Stimulated activated CD4-positive, alpha-beta T cell treated with anti-CD3 and anti-CD28 coated beads, Interleukin-1b, Interleukin-23, amount 100 ng/mL, for 24 hours (primary cell): Measurements from ENCODE around the gene CUBN.

Experiments used
- DNase-seq, 4 experiments: peaks; one replicate each; pipeline ENCODE4 v3.0.0-alpha.2; 2020; ENCODE audit warnings: low read depth in 4 of 4, low spot score in 1 of 4

CUBN gene

DNA sequence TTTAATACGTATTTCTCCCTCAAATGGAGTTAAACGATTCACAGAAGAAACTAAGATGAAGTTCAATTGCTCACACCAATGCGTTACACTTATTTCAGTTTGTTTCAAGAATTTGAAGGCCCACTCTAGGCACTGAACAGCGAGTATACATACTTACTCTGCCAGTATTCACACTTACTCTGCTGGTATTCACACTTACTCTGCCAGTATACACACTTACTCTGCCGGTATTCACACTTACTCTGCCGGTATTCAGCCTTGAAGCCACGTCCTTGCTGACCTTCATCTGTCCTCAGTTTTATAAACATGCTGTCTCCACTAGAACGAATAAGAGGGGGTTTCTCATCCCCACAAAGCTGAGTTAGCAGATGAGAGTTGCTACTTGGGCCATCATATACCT, 86.0 kb downstream of the CUBN start:
- no peak for DNase-seq

DNA sequence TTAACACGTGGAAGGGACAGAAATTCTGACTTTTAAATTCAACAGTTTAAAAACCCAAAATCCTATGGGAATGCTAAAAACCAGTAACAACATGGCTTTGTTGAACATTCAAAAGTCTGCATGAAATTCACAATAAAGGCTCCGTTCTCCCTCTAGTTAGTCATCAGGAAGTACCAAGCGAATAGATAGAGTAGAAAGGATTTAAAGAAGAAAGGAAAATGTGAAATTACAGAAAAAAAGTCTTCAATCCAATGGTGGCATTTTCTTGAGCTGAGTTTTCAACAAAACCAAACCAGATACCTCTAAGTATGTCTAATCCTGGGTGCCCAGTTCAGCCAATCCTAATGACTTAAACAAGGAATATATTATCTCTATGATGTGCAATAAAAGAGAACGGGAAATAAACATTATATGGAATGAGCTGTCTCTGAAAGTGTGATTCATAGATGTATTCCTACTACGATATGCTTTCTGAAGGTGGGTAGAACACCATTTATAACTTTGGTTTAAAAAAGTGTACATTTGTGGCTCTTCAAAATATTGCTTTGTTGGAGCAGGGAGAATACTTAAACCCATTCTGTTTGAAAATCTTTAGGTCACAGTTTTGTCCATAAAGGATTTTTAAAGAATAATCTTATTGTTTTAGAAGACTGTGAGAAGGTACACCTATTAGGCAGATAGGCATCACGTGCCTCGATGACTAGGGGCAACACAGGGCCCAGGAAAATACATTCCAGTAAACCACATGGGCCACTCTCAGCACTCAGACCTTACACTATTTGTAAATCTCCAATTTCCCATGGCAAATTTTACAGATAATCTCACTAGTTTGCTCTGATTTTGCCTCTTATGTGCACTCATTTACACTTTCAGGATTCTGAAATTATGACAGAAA, 87.7 kb downstream of the CUBN start:
- DNase-seq: no peak

DNA sequence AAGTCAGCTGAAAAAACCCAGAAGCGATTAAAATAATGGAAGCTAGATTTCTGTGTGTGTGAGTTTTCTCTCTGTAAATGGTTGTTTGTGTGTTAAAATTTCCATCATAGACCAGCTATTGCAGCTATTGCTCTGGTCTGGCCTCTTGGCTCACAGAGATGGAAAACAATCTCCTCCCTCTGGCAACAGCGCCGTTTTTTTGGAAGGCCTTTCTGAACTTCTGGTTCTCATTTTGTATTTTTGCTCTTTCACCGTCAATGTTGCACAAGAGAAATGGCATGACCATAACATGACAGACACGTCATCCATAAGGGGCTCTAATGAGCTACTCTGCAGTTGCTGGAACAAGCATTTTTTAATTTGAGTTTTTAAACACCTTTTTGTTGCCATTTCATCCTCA, 91.0 kb downstream of the CUBN start:
- no peak for DNase-seq

DNA sequence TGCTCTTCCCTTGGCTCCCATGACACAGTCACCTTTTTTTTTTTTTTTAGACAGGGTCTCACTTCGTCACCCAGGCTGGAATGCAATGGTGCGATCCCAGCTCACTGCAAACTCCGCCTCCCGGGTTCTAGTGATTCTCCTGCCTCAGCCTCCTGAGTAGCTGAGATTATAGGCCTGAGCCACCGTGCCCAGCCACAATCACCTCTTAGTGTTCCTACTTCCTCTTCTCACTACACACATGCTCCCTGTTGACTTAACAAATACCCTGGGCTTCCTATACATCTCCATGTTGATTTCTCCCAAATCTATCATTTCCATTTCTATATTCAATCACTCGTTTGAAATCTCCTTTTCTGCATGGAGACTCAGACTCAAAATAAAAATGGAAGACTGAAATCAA, 91.7 kb downstream of the CUBN start:
- no peak for DNase-seq

DNA sequence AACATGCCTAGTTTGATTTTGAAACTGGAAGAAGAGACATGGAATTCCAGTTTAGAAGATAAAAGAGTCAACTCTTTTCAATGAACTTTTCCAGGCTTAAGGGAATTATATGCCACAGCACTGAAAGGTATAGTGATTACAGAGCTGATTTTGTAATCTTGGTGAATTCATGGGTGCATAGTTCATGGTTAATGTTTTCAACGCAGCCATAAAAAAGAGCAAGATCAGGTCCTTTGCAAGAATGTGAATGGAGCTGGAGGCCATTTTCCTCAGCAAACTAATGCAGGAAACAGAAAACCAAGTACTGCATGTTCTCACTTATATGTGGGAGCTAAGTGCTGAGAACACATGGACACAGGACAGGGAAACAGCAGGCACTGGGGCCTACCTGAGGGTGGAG, 94.2 kb downstream of the CUBN start:
- no peak for DNase-seq

DNA sequence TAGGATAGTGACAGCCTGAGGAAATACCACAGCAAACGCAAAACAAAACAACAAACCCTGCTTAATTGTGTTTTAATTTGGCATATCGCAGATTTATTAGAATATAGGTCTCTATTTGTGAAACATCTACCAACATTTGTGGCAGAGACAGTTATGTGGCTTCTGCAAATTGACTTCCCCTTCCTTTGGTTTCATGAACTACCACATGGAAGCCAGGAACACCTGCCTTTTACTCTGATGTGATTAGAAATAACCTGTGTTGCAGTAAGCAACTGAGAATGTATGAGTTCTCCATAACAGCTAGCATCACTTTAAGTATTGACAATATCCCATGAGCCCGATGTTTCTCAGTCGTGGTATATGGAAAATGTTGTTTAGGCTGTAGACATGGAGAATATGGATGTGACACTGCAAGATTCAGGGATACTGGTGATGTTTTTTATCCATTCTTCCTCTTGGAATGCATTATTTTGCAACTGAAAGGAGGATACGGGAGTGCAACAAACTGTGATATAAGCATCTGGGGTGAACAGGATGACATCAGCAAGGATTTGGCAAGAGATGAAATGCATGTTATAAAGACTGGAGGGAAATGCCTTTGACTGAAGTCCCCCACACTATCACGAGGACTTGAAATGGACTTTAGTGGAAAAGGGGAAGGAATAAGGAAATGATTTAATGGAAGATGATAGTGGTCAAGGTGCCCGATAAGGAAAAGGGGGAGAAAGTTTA, 95.9 kb downstream of the CUBN start:
- DNase-seq: no peak

DNA sequence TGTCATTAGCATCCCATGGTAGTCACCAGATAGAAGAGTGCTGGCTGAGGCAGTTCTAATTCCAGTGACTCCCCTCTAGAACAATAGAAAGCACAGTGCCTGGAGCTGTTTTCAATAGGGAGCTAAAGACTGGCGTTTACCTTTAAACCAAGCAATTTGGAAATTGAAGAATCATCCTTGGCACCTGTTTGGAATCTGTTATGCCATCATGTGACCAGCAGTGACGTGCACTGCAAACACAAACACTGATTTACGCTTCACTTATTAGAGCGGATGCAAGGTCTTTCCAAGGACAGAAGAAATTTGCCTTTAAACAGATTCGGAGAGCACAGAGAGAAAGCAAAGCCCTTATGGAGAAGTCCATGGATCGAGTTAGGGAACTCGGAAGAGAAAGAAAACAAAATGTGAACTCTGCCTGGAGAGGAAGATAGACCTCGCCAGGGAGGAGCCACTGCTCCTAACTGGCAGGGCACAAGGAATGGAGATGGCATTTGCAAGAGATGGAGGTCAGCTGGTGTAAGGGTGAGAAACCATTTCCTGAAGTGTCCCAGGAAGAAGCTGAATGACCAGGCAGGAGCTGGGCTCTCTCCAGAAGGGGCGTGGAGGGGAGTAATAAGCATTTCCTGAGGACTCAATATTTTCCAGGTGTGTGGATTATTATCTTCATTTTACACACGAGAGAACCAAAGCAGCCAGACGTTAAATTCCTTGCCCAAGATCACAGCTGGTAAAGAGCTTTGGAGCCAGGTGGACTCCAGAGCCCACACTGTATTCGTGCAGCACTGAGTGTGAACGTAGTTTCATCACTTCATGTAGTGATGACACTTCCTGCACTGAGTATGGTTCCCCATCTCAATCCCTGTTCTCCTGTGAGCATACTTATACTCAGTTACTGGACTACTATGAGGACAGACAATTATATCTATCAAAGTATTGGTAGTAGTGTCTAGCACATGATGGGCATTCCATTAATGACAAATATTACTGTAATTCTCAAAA, 97.7 kb downstream of the CUBN start:
- no peak for DNase-seq

DNA sequence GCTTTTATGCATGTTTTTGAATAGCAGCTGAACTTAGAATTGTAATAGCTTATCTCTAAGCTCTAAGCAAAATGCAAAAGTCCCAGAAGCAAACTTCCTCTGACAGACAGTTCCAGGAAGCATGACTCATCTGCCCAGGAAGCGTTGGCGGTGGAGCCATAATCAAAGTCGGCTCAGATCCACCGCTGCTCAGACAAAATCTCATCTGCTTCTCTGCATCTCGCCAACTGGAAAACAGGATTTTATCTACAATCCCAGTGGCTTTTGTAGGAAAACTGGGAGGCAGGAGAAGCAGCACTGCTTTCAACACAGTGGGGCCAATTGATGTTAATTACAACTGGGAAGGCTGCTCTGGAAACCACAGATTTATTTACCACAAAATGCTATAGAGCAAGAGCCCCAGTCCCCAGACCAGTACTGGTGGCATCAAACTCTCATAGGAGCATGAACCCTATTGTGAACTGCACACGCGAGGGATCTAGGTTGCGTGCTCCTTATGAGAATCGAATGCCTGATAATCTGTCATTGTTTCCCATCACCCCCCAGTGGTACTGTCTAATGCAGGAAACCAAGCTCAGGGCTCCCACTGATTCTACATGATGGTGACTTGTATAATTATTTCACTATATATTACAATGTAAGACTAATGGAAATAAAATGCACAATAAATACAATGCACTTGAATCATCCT, 99.9 kb downstream of the CUBN start:
- DNase-seq: peak; percentile 56 to 76 (median 72)

DNA sequence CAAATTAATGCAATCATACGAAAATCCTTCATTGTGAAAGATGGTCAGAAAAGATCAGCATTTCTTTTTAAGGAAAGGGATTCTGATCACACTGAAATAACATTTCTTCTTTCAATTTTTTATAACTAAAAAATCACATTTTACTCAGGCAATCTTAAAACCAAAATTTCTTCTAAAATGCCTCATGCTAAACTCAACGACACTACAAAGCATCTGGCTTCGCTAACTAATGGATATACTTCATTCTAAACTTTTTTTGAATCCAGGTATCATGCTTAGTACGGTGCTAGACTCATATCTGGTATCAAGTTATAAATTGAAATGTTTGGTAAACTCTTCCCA, 100.4 kb downstream of the CUBN start:
- no peak for DNase-seq

DNA sequence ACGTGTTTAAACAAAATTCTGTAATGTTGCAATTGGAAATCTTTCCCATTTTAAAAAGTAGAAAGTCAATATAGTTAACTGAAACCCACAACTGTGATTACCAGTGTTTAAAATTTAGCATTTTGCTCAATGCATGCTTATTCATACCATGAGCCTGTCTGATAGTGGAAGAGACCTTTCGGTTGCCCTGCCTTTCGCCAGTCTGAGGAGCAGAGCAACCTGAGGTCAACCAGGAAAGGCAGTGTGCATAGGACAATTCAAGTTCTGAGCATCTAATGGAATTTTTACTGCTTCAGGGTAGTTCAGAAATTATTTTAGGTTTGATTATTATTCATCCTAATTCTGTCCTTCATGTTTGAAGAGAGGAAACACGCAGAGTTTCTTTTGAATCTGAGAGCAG, 100.8 kb downstream of the CUBN start:
- DNase-seq: no peak

DNA sequence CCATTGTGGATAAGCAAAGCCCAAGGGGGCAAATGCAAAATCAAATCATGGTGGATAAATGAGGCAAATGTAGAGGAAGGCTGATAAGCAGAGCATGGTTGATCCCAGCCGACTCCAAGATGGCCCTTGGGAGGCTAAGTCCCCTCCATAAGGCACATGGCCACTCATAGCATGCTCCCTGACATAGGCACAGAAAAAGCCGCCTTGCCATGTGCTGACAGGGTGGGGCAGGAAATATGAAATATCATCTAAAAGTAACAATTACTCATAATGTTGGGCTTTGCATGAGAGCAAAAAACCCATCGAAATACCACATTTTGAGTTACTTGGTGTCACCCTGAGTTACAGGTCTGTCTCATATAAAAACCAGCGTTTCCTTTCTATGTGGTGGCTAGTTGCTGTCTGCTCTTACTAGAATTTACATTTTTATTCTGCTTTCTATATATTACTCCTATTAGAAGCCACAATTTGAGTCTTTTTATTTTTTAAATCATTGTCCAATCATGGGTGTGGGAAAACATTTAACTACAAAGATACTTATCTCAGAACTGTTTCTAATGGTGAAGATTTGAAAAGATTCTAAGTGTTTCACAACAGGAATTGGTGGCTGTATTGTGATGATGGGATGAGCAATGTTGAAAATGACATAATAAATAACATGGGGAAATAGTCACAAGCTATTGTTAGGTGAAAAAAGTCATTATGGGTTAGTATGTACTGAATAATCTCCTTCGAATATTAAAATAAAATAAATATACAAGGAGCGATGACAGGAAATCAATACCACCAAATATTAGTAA, 102.7 kb downstream of the CUBN start:
- peak in 2 of 4 experiments; percentile 55 to 58 for DNase-seq

DNA sequence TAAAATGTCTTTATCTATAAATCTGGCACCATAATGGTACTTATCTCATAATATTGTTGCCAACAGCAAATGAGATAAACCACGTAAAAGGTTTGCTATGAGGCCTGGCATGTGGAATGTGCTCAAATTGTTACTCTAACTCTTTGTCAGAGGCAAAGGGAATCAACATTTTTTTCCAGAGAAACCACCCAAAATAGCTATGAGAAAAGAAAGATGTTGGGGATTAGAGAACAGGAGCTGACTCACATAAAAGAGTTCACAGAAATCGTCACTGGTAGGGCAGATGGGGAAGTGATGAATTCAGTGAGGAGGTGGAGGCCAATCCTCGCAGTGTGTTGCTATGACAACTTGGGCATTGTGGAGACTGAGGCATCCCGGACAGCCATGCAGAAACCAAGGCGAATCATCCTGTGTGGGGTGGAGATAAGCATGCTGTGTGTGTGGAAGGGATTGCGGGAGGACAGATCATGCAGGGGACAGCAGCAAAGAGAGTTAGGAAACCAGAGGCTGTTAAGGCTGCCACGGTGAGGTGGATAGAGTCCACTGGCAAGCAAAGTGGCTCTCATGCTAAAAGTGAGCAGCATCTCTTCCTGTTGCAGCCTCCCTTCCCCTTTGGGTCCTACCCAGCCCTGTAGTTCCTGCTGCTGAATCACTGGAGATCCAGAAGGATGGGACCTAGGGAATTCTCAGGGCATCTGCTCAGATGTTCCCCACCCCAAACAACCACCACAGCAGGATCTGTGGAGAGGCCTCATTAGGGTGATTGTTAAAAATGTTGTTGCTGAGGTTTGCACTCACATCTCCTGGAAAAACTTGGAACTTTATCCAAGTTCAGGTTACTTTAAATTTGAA, 103.9 kb downstream of the CUBN start:
- DNase-seq: peak in 3 of 4 experiments; percentile 50 to 73 (median 53)

DNA sequence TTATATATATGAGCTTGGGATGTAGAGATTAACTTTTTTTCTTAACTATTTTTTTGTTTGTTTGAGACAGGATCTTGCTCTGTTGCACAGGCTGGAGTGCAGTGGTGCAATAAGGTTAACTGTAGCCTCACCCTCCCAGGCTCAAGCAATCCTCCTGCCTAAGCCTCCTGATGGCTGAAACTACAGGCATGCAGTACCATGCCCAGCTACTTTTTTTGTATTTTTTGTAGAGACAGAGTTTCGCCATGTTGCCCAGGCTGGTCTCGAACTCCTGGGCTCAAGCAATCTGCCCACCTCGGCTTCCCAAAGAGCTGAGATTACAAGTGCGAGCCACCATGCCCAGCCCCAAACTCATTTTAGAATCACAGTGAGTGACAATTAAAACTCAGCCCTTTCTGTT, 105.2 kb downstream of the CUBN start:
- DNase-seq: no peak

DNA sequence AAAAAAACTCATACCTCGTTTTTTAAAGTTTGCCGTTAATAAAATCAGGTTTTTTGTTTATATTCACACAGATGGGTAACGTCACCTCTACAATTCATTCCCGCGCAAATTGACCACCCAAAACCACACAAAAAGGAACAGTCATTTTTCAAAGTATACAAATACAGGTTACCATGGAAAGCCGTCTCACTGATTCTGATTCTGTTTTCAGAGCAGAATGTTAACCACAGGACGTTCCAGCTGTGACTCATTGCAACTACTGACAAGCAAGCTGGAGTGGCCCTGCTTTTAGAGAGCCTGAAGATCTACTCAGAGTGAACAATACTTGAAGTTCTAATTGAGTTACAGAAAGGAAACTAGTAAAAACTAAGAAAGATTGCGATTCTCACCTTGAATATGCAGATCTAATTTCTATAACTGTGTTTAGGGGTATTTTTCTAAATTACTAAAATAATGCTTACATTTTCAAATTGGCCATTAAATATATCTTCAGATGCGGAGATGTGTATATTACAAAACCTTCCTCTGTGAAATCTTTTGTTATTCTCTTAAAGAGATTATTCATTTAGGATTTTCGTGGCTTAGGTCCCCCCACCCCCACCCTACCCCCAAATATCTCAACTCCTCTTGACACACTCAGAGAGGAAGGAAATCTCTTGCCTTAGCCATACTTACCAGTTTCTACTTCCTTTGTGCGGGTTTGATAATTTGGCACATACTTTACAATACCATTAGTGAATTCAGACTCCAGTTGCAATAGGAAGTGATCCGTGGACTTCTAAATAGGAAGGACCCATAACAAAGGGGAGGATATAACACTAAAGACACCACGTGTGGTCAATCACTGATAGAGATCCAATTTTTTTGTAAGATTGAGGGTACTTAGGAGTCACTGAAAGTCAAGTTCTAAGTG, 106.0 kb downstream of the CUBN start:
- DNase-seq: peak in 2 of 4 experiments; percentile 53 to 71

DNA sequence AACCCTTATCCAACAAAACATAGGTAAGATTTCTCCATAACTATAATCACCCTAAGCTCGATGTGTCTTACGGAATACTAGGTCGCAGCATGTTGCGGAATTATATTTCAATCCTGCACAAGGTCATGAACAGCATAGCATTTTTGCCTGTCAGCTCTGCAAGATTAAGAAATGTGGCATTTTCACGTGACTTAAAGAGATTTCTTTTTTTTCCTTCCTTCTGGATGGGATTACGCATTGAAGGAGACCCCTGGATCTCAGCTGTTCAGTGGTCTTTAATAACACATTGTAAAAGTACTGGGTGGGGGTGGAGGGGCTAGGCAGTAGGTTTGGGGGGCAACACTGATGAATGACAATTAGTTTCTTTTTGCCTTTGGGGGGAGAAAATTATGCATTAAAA, 106.7 kb downstream of the CUBN start:
- DNase-seq: no peak

DNA sequence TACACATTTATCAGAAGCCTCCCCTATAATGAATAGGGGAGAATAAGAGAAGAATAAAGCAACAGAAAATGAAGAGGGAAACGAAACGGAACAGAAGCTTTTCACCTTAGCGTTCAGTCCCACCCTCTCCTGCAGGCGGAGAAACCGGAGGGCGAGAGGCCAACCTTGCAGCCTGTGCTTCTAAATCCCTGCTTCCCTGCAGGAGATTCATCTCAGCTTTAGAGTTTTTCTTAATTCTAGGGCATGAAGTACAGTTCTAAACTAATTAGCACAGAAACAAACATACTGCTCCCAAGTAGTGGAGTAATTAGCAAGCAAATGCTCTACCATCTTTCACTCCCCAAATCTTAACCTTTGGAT, 107.2 kb downstream of the CUBN start:
- no peak for DNase-seq

DNA sequence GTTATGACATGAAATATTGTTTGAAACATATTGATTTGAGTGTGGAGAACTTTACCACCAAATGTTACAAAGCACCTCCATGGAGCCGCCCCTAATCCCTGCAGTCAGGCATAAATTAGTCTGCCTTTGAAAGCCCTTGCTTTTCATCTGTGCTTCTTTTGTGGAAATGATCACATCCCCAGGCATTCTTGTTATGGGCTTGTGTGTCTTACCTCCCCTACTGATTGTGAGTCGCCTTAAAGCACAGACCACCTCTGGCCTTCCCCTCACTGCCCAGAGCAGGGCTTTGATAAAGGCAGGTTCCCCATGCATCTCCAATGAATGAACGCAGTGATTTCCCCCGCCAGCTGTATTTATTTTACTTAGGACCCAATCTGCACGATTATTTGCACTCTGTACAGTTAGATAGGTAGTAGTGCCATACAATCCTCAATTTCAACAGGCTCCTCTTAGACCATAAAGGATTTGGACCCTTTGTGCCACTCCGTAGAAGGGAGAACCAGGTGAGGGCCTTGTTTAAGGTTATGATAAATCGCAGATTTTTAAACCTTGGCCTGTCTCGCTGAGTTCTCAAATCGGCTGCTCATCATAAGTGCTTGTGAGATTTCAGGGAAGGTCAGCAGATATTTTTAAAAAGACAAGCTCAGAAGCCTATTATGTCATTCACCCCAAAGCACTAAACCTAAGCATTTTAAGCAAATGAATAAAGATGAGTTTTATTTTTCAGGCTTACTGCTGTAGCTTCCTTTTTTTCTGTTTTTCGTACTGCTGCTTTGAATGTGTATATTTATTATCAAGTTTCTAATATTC, 107.8 kb downstream of the CUBN start:
- no peak for DNase-seq
